ENCODE data around the gene CHST9.
"Not testable (repeated sequence)": the region's sequence is repeated elsewhere in the genome, so short reads cannot be mapped to it uniquely, and the experiment has no call there.

Gene CHST9

DNA sequence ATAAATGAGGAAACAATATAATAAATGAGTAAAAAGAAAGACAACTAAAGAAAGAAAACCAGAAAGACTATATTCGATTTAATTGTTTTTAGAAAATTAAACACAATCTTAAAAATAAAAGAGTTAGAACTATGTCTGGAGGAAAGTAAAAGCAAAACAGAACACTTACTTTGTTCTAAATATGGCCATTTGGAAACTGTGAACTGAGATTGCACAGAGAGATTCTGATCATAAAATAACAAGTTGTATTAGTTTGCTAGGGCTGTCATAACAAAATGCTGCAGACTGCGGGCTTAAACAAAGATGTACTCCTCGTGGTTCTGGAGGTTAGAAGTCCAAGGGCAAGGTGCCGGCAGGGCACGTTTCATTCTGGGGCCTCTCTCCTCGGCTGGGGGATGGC lies 191.5 kb downstream of the CHST9 start:
- no peak for DNase-seq

DNA sequence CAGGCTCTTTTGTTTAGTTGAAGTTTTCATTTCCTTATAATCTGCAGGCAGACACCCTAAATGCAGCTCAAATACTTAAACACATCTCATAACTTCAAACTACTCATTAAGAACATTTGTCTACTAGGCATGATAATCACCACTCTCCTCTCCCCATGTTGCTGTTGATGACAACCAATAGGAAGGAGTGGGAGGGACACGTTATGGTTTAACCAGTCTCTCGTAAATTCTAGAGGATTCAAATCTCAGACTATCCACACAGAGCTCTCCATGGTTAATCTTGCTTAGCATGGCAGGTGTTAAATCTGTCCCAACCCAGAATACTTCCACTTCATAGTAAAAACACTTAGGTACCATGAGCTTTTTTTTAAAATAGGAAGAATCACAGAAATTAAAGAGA lies 192.2 kb downstream of the CHST9 start:
- no peak for DNase-seq

DNA sequence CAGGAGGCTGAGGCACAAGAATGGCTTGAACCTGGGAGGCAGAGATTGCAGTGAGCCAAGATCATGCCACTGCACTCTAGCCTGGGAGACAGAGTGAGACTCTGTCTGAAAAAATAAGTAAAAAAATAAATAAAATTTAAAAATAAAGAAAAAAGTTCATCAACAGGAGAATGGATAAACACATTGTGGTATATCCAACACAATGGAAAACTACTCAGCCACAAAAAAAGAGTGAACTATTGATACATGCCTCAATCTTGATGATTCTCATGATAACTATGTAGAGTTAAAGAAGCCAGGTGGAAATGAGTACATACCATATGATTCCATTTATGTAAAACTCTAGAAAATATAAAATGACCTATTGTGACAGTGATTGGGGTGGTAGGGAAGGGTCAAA lies 195.3 kb downstream of the CHST9 start:
- DNase-seq: no peak

DNA sequence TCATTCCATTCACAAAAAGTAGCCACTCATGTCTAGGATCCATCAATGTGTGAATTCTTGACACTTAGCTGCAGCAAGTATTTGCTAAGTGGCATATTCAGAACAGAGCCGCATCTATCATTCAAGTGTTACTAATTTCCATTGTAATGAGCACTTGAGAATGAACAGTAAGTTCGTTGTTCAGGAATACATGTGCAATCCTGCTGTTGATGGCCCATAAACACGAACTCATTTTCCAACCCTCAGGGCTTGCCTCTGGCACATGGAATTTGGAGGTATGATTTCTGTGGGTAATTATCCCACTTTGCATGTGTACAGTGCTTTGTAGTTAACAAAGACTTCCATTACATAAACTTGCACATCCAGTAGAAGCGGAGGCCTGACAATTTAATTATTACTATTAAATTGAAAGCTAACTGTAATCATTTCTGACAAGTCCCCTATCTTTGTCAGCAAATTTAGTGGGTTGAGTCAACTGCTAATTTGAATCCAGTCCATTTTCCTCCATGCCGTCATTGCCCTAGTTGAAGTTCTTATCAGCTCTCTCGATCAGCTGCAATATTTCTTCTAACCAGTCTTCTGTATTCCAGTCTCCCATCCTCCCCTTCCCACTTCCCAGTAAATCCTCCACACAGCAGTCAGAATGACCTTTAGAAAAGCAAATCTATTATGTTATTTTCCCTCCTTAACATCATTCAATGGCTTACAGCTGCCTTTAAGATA lies 203.6 kb downstream of the CHST9 start:
- DNase-seq: peak; percentile 53

DNA sequence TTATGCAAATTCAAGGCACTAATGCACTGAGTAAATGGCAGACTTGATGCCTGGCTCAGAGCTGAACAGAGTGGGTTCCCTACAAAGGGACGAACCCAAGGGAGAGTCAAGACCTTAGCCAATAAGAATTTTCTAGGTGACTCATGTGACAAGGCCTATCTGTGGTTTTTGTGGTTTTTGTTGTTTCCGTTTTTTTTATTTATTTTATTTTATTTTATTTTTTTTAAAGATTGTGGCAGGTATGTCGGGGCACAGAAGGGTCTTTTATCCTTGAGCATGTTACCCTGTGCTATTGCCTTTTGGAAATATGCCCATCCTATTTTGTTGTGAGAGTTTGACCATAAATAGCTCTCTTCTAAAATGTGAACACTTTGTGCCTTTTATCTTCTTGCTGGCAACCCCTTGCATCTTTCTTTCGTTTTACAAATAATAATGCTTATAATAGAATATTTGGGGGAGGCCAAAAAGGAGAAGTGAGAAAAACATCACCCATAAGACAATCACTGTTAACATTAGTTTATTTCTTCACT lies 206.2 kb downstream of the CHST9 start:
- DNase-seq: no peak

DNA sequence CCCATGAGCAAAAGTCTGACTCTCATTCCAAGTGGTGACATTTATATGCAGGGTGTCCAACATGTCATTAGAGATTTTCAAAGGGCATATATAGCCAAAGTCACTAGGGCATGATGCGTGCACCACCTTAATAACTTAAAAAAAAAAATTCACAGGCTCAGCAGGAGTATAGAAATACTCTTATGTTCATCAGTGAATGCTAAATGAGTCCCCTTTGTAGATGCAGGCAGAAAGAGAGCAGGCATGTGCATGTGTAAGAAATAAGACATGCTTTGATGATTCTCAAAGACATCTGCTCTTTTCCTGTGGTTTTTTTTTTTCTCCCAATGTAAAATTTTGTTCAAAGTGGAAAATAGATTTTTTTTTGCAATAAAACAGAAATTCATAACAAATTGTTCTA lies 207.3 kb downstream of the CHST9 start:
- no peak for DNase-seq

DNA sequence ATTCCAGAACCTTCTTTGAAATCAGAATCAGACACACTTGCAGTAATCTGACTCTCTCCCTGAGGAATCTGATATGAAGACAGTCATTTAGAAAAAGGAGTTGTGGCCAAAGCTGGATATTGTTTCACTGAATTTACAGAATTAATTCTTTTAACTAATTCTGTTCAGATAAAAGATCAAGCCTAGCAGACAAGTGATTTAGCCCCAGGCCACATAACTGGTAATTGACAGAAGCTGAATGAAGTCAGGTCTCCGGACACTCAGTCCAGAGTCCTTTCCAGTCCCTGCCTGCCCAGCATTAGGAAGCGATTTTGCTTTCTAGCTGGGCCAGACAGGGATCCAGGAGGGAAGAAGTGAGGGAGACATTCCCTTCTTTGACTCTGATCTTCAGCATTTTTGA lies 208.9 kb downstream of the CHST9 start:
- no peak for DNase-seq

DNA sequence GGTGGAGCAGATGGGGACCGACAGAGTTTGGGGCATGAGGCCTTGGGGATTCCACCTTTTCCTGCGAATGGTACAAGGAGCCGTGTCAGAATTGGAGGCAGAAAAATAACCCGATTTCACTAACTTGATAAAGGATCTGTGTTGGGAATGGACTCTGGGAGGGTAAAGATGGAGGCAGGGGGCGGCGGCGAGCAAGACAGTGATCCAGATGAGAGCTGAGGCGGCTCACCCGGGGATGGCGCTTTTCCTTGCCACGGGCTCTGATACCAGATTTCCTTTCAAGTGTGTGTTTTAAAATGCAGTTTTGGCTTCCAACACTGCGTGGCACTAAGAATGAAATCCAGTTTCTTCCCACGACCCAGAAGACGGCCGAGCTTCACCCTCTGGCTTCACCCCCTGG lies 212.6 kb downstream of the CHST9 start:
- not testable (repeated sequence) for DNase-seq

DNA sequence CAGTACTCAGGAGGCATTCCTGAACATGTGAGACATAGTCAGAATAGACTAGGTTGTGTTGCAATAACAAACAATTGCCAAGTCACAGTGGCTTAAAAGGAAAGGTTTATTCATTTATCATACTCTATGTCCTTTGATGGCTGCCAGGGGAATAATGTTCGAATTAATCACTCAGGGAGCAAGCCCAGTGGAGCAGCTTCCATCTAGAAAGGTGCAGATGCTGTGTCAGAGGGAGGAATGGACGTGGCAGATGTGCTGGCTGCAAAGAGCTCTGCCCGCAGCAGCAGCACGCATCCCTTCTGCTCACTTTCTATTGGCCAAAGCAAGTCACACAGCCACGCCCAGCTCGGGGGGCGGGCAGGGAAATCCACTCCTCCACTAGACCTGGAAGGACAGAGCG lies 213.7 kb downstream of the CHST9 start:
- no peak for DNase-seq

DNA sequence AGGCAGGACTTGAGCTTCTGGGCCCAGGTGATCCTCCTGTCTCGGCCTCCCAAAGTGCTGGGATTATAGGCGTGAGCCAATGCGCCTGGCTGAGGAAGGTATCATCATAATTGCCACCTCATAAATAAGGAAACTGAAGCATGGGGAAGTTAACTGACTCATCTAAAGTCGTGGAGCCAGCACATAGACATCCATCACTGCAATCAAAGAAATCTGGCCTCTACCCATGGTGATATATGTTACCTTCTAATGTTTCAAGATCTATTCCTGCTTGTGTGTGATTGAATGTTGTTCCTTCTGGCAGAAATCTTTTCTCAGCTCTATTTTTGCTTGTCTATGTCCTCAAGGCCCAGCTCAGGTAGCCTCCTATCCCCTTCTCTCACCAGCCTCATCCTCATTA lies 214.5 kb downstream of the CHST9 start:
- DNase-seq: no peak

DNA sequence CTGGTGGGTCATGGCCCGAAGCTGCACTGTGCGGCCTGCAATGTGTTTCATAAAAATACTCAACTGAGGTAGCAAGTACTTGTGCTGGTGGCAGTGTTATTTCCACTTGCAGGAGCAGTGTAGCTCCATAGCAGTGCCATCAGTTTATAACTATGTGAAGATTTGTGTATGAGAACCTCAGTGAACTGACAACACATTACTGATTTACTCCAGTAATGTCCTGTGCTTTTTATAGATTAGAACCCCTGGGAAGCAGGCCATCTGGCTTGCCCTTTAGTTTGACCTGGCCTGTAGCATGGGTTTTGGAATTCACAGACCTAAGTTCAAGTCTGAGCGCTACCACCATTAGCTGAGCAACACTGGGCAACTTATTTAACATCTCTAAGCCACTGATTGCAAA lies 219.9 kb downstream of the CHST9 start:
- DNase-seq: no peak

DNA sequence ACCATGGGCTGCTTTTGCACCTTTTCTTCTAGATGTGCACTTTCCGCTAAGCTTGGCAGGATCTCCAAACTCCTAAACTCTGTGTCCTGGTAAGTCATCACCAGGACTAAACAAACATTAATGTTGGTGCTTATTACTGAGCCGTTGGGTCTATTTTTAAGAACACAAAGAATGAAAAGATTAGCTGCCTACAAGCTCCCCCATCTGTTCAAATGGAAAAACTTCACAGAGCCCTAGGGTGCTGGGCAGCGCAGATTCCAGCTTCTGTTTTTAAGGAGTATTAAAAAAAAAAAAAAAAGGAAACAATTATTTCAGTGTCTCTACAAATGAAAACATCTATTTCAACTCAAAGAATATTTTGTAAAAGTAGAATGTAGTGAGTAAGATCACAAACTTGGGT lies 221.8 kb downstream of the CHST9 start:
- no peak for DNase-seq

DNA sequence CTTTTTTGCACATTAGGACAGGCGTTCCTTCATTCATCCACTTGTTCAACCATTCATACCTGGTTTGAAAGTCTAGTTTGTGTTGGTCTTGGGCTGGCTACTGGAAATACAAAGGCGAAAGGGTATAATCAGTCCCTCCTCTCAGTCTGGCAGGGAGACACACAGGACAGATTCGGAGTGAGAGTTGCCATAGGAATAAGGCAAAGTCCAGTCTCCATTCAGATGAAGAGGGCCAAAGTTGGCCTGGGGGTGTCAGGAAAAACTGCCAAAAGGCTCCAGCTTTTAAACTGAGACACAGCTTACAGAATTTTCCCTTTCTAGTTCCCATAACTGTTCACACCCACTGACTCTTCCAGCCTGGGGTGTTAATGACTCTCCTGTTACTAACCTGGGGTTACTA lies 223.3 kb downstream of the CHST9 start:
- no peak for DNase-seq

DNA sequence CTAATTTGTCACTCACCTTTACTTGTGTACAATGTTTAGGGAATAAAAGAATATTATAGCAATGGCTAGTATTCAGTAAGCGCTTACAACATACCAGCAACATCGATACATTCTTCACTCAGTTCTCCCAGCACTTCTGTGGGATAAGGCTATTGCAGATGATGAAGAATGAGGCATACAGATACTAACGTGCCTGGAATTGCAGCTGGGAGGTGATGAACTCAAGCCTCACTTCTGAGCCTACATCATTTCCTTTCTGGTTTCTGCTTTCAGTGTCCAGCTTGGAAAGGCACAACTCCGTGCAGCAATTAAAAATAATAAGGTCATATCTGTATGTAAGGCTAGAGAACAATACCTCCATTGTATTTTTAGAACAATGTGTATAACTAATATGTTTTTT lies 224.2 kb downstream of the CHST9 start:
- DNase-seq: no peak

DNA sequence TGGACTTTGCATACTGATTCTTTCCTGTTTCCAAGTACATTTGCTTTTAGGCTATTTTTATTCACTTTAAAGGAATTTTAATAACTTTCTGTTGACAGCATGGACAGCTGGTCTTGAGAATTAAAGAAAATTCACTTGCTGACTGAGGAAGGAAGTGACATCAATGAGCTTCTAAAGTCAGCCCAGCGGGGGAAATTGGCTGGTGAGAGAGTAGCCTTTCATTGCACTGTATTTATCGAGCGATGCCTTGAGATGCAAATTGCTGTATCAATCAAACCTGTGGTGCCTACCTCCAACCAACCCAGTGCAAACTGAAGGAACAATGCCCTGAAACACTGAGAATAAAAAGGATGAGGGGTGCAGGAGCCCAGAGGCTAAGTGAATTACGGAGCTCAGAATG lies 228.2 kb downstream of the CHST9 start:
- no peak for DNase-seq

DNA sequence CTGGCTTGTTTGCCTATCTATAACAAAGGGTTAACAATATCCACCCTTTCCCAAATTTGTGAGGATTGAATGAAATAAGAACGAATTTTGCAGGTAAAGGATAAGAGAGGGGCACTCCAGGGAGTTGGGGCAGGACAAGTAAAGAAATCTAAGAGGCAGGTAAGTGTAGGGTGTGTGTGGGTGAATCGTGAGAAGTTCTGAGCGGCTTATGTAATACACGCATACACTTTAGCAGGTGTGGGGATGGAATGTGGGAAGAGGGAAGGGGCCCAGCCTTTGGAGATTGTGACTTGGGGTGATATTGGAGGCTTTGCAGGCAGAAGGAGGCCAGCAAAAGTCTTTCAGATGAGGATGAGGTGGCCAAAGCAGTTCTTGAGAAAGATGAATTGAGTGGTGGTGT lies 236.4 kb downstream of the CHST9 start:
- no peak for DNase-seq

DNA sequence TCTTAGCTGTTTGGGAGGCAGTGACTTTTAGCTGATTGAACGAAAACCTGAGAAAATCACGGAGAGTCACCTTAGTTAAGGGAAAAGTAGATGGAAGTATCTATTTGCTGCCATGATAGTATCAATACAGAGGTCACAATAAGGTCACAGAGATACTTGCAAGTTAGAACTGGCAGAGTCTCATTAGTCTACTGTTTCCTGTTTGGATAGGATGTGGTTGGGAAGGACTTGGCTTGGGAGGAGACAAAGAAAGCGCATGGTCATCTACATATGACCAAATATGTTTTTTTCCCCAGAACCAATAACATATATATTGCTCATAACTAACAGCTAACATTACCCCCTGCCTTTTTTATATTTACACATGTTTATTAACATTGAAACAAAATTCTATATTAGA lies 241.2 kb downstream of the CHST9 start:
- DNase-seq: no peak

DNA sequence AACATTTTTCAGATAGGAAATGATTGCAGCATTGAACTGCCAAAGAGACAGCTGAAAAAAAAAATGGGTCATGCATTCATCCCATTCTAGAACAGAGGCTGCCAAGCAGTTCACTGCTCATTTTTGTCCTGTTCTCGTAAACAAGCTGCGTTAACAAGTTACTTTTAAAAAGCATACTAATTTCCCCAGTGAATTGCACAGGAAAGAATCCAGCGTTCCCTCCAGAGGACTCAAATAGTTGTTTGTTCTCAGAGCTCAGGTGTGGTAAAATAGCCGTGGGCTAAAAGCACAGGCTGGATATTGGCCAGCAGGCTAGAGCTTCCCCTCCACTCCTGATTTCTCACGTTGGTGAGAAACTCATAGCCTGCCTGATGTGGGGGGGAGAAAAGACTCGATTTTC lies 243.5 kb downstream of the CHST9 start:
- DNase-seq: no peak

DNA sequence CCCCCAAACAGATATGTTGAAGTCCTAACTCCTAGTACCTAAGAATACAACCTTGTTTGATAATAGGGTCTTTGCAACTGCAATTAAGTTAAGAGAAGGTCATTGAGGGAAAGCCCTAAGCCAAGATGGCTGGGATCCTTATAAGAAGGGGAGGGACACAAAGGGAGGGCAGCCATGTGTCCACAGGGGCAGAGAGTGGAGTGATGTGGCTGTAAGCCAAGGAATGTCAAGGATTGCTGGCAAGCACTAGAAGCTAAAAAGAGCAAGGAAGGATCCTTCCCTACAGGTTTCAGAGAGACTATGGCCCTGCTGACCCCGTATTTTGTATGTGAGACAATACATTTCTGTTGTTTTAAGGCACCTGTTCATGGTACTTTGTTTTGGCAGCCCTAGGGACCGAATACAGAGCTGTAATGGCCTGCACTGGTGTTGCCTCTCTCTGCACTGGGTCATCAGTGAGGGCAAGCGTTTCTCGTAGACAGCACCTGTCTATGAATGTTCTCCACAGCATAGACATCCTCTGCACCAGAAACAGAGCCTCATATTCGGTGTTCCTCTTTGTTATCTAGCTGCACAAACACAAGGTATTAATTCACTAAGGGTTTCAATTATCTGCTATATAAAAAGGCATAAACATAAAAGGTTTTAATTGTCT lies 244.2 kb downstream of the CHST9 start:
- no peak for DNase-seq

DNA sequence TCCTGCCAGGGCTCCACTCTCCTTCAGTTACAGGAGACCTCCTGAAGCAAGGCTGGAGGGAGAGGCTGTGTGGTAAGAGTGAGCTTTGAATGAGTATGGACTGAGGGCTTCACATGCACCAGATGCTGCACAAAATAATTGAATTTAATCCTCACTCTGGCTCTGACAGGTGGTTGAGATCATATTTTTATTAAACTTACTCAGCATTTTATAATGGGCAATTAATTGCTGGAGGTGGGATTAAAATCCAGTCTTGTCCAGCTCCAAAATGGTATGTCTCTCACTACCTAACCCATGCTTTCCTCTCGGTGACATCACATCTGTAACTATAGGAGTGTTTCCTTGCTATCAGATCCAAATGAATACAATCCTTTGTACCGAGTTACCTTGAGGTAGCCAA lies 253.4 kb downstream of the CHST9 start:
- no peak for DNase-seq

DNA sequence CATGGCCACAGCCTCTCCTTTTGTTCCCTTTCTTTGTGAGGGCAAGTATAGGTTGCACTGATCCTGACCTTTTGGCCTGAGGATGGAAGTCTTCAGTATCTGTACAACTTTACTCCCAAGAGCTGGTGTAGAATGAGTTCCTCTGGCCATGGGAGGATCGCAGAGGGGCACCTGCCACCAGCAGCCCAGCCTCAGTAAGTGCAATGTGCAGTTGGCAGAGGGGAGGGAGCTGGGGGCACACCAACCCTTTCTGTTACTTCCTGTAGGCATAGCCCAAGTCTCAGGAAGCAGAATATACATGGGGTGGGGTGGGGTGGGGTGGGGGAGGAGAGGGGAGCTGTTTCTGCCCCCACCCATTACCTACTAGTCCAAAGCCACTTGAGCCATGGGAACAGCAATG lies 254.5 kb downstream of the CHST9 start:
- no peak for DNase-seq

DNA sequence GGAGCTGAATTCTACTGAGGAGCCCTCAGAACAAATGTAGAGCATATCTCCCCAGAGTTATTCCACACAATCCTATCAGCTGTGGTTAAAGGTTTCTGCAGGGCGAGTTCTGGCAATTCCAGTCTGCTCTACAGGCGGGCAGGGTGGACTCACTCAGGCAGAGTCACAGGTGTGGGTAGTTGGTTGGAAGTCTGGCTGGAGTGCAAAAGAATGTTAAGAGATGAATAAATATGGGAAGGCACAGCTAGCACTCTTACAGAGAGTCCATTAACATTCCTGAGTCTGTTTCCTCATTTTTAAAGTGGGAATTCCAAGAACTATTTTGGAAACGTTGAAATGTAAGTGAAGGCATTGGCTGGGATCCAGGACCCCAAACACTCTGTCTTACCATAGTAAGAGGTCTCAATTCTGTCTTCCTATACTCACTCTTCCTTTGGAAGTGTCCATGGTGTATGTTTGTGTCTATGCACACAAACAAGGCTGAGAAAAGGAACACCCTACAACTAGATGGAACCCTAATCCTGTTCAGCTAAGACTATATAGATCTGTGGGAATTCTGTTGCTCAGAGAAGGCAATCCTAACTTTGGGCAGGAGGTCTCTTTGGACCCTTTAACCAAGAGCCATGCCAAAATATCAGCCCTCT lies 256.3 kb downstream of the CHST9 start:
- no peak for DNase-seq

DNA sequence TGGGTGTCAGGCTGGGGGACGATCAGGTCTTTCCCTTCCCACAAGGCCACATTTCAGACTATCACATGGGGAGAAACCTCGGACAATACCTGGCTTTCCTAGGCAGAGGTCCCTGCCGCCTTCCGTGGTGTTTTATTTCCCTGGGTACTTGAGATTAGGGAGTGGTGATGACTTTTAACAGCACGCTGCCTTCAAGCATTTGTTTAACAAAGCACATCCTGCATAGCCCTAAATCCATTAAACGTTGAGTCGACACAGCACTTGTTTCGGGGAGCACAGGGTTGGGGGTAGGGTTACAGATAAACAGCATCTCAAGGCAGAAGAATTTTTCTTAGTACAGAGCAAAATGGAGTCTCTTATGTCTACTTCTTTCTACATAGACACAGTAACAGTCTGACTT lies 257.3 kb downstream of the CHST9 start:
- DNase-seq: not testable (repeated sequence)

DNA sequence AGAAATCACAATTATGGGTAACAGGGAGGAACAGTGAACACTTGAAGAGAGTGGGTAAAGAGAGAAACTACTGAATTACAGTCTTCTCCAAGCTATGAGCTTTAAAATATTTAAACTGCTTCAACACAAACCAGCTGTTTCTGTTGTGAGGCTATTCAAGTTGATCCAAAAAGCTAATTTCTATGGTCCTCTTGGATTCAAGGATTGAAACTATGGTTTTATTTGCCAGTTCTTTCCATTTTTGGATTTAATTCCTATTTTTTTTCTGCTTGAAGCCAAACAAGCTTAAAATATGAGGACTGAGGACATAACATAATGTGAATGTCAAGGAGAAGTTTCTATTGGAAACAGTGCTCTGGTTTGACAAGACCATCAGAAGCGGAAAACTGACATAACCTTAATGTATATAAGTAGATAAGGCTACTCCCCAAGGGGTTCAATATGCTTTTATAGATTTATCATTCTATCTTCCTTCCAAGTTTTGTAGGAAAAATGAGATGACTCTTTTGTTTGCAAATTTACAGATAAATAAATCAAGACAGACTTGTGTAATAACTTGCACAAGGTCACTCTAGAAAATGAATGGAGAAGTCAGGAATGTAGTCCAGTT lies 258.9 kb downstream of the CHST9 start:
- DNase-seq: no peak
